Cardiac septum (tissue), 1 donor: ENCODE measurements around the gene GPR143. TPM values are rescaled to one million over a fixed set of nuclear protein-coding genes. Genes with fewer than 3 reads are reported as not detected.

Experiments
- DNase-seq: peaks from one replicate; pipeline ENCODE4 v3.0.0-alpha.2; 2020; ENCODE audit warnings: low spot score
- intact Hi-C: fragments of 100-400 bp; cut with DNase I; formaldehyde crosslinking; loops from one replicate; pipeline ENCODE4 v1.14.0; 2022
- total RNA-seq: library from RNA; stranded (reverse); fragmentation: NEBNext Ultra II Directional; extraction: Animal tissue kit (Norgen Biotek cat#: 25700); gene quantifications from one replicate; pipeline ENCODE4 v1.2.1, GENCODE V29; 2021
- donor health status: DM: no; HTN: no; CAD: no.

GPR143 gene
- total RNA-seq, 1 donor from 2014 or later: not detected

DNA sequence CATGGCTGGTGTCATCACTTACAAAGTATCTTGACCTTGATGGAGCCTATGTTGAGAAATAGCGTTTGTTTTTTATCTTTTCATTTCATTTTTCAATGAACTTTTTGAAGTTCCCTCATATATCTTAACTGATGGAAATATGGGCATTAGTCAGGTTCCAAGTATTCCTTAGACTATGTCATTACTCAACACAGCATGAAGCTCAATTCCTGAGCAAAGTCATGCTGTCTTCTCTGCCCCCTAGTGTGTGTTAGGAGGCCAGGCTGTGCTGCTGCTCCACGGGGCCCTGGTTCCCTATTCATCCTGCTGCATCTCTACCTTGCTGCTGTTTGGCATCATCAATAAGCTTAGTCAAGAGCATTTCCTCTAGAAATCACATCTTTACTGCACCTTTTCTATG lies 40.9 kb downstream of the GPR143 start:
- DNase-seq: no peak
- intact Hi-C loops: no loop called here

- intact Hi-C loops: no loop called here
- DNase-seq: no peak
Observed at GRCh38 chrX:9717376-9717775, 48.3 kb downstream of the GPR143 start.

GRCh38 chrX:9710332-9710731 lies 55.3 kb downstream of the GPR143 start:
- no peak for DNase-seq
- intact Hi-C loops: no loop called here

DNA sequence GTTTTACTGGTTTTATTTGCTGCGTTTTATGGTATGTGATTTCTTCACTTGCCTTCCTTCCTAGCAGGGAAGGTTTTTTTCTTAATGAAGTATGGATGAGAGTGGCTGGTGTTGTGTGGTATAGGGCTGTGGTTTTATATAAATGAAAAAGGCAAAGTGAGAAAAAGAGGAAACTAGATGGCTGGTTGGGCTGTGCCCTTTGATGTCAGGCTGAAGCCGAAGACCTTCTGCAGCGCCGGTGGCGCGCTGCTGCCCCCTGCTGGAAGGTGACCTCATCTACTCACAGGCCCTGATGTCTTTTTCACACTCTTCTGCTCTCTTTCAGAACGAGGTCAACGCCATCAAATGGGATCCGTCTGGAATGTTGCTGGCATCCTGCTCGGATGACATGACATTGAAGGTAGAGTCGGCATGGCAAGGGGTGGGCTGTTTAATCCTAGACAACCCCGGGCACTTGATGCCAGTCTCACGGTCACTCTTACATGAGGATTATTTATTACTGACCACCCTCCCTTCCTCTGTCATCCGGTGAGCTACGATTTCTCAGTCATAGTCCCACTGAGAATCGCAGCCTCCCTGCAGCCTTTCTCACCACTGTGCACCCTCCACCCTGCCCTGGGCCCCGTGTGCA lies 56.6 kb downstream of the GPR143 start:
- peak; percentile 88 for DNase-seq
- intact Hi-C loops: loop anchor here (10.0 kb wide), 2 partner anchors 734 to 894 kb away; no protein-coding TSS in a partner anchor

- no peak for DNase-seq
- intact Hi-C loops: loop anchor here (10.0 kb wide), 2 partner anchors 733 to 893 kb away; no protein-coding TSS in a partner anchor
Observed at GRCh38 chrX:9708086-9708485, 57.6 kb downstream of the GPR143 start.

- intact Hi-C loops: loop anchor here (10.0 kb wide), 2 partner anchors 733 to 893 kb away; no protein-coding TSS in a partner anchor
Observed at GRCh38 chrX:9707306-9708033, 58.2 kb downstream of the GPR143 start.

GRCh38 chrX:9706421-9706820 lies 59.2 kb downstream of the GPR143 start:
- DNase-seq: no peak
- intact Hi-C loops: loop anchor here (10.0 kb wide), 2 partner anchors 732 to 892 kb away; no protein-coding TSS in a partner anchor

More at GRCh38 chrX:9707306-9708033, 58.2 kb downstream of the GPR143 start:
- no peak for DNase-seq

- intact Hi-C loops: loop anchor here (10.0 kb wide), 2 partner anchors 730 to 890 kb away; no protein-coding TSS in a partner anchor
- no peak for DNase-seq
Observed at GRCh38 chrX:9704876-9705465, 60.7 kb downstream of the GPR143 start.

- intact Hi-C loops: loop anchor here (10.0 kb wide), 2 partner anchors 729 to 889 kb away; no protein-coding TSS in a partner anchor
- DNase-seq: no peak
Observed at GRCh38 chrX:9703406-9703805, 62.2 kb downstream of the GPR143 start.

- intact Hi-C loops: loop anchor here (10.0 kb wide), 2 partner anchors 727 to 887 kb away; no protein-coding TSS in a partner anchor
- DNase-seq: no peak
Observed at GRCh38 chrX:9701790-9702189, 63.9 kb downstream of the GPR143 start.

GRCh38 chrX:9700555-9700954 lies 65.1 kb downstream of the GPR143 start:
- intact Hi-C loops: loop anchor here (10.0 kb wide), 2 partner anchors 726 to 886 kb away; no protein-coding TSS in a partner anchor
- DNase-seq: no peak

- DNase-seq: no peak
- intact Hi-C loops: no loop called here
Observed at GRCh38 chrX:9698576-9698975, 67.1 kb downstream of the GPR143 start.

DNA sequence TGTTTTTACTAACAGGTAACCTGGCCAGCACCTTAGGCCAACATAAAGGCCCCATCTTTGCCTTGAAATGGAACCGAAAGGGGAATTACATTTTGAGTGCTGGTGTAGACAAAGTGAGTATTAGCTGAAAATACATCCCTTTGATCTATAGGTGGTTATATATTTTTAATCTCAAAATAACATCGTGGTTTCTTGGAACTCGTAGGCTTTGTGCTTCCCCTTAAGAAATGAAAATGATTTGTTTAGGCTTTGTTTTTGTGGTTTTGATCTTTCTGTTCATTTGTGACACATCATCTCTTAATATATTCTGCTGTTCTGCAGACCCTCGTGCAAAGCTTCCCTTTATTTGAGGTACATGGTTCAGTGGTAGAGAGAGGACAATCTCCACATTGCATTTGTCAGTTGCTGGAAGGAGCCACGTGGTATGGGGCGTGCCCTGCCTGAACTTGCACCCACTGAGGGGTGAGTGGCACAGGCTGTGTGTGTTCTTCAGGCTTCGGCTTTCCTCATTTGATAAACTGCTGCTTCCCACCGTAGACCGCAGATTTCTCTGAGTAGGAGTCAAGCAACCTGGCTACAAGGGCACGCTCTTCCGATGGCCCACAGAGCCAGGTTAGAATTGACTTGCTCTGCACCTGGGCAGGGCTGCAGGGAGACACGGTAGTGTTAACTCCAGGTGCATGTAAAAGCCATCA lies 72.2 kb downstream of the GPR143 start:
- intact Hi-C loops: no loop called here
- no peak for DNase-seq

DNA sequence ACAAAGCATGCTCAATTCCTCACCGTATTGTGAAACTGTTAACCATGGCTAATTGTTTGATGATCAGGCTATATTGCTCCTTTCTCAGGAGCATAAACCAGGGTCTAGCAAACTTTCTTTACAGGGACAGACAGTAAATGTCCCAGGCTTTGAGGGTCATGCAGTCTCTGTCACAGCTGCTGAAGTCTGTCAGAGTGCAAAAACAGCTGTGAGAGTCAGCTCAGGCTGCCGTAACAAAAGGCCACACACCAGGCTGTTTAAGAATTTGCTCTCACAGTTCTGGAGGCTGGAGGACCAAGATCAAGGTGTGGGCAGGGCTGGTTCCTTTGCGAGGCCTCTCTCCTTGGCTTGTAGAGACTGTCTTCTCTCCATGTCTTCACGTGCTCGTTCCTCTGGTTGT lies 75.6 kb downstream of the GPR143 start:
- peak; percentile 50 for DNase-seq
- intact Hi-C loops: no loop called here

DNA sequence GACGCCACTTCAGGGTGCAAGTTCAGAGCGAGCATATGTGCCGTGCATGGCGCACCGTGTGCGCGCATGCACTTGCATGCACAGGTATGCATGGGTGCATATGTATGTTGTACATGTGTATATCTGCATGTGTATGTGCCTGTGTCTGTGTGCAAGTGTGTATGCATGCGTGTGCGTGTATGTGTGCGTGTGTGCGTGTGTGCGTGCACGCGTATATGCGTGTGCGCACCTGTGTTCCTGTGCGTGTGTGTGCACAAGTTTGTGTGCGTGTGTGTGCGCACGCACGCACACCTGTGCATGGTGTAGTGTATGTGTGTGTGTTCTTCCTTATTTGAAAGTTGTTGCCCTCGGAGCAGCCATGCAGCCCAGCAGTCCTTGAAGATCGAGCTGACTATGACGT lies 76.8 kb downstream of the GPR143 start:
- no peak for DNase-seq
- intact Hi-C loops: no loop called here

- intact Hi-C loops: no loop called here
- DNase-seq: no peak
Observed at GRCh38 chrX:9687899-9688298, 77.7 kb downstream of the GPR143 start.

- no peak for DNase-seq
Observed at GRCh38 chrX:9683350-9683749, 82.3 kb downstream of the GPR143 start.

DNA sequence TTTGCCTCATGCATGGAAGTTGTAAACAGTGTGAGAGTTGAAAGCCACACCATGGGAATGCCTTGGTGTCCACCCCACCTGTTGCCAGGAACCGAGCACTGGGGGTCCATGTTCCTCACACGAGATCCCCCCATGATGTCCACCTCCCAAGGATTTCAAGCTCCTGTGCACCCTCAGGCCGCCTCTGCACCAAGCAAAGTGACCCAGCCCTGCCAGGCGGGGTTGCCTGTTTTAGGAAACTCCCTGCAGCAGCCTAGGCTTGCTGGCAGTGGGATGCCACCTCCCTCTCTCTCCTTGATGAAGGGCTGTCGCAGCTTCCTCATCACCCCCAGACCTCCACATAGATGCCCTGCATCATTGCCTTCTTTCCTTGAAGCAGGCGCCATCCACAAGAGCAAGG lies 82.8 kb downstream of the GPR143 start:
- intact Hi-C loops: no loop called here
- no peak for DNase-seq

More at GRCh38 chrX:9683350-9683749, 82.3 kb downstream of the GPR143 start:
- intact Hi-C loops: no loop called here

DNA sequence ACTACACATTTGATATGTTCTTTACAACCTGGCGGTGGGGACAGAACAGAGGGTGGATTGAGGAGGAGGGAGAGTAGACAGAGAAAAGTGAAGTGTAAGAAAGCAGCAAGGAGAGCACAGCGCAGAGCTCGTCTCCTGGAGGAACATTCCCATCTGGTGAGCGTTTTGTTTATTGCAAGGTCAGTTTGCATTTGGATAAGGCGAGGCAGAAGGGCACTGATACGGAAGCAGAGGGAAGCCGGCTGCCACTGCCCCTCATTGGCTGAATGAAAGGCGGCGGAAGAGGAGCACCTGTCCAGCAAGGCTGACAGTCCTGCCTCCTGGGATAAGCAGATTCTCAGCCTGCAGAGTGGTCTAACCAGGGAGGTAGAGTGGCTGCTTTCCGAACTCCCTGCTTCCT lies 83.2 kb downstream of the GPR143 start:
- intact Hi-C loops: no loop called here
- no peak for DNase-seq

- DNase-seq: no peak
- intact Hi-C loops: no loop called here
Observed at GRCh38 chrX:9681422-9681821, 84.2 kb downstream of the GPR143 start.
